GM12891 (cell line): ENCODE data around the gene CCDC177.

ENCODE experiments used
- PAX5 ChIP-seq: IDR thresholded peaks from 2 replicates; pipeline ENCODE4 v1.6.1; 2011; ENCODE audit warnings: low read length, moderate library complexity, mild to moderate bottlenecking; ENCODE audit not compliant: insufficient read depth, severe bottlenecking
- POLR2A ChIP-seq: IDR thresholded peaks from 2 replicates; pipeline ENCODE4 v1.6.1; 2011; ENCODE audit warnings: low read depth, low read length, control low read depth
- POLR2AphosphoS5 ChIP-seq: IDR thresholded peaks from 2 replicates; pipeline ENCODE4 v1.6.1; 2011; ENCODE audit warnings: low read depth, low read length, control low read depth
- POU2F2 ChIP-seq: IDR thresholded peaks from 2 replicates; pipeline ENCODE4 v1.6.1; 2011; ENCODE audit warnings: low read depth, mild to moderate bottlenecking, control low read depth, low read length, moderate library complexity
- TAF1 ChIP-seq: IDR thresholded peaks from 2 replicates; pipeline ENCODE4 v1.6.1; 2011; ENCODE audit warnings: low read depth, low read length, control low read depth

DNA sequence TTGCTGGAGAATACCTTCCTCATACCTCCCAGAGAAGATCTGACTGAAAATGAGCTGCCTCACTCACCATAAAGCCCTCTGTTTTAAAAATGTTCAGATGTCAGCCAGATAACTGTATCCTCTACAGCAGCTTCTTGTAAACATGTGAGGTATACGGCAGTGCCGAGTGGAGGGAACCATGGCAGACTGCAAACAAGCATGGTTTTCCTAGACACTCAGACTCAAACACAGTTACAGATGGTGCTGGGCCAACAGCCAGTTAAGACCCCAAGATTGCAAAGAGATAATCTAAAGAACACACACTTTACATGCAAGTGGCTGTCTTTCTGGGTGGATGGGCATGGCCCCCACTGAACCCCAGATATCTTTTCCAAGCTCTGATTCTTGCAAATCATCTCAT, 16.6 kb upstream of the CCDC177 start:
- TF ChIP-seq POLR2AphosphoS5, result no peak
- TF ChIP-seq POLR2A, result no peak
- TF ChIP-seq POU2F2, result no peak
- no peak for TF ChIP-seq TAF1
- no peak for TF ChIP-seq PAX5
